Measurements from ENCODE around the gene FAM78B. TPM values are rescaled to one million over a fixed set of nuclear protein-coding genes. Genes with fewer than 3 reads are reported as not detected.

Gene FAM78B
- total and polyA plus RNA-seq, 10 of the 15 experiments (the other 5 are each of a cell fraction or from before 2014, with no cell fraction given), result 0.10 to 4.9 (median 1.6) TPM

GRCh38 chr1:166189126-166189525, 22.3 kb upstream of the FAM78B start (continued):
- no peak for TF ChIP-seq SREBF1 (IDR thresholded peaks at IDR 0.05; ENCODE audit: low read length)
- TF ChIP-seq JUND (IDR thresholded peaks at IDR 0.05; ENCODE audit: low read depth, low read length), result no peak
- no peak for TF ChIP-seq BMI1 (IDR thresholded peaks at IDR 0.05; ENCODE audit: borderline replicate concordance)

GRCh38 chr1:166185526-166185925, 18.7 kb upstream of the FAM78B start:
- Histone ChIP-seq H3K79me2 (ENCODE audit: control insufficient read depth, insufficient read depth, low read length) (no peaks in the 10 kb centered on the region), H3K4me3 (no peak overlapping the region), H3K9ac (ENCODE audit: control insufficient read depth, insufficient read depth, low read length) (no peak overlapping the region), H3K27me3 (replicated peaks in 1 of 2; ENCODE audit: control insufficient read depth in 2 of 2, insufficient read depth in 2 of 2, low read length in 1 of 2) (no peaks in the 10 kb centered on the region), H4K20me1 (ENCODE audit: control insufficient read depth, insufficient read depth) (no peaks in the 10 kb centered on the region), H2AFZ (ENCODE audit: control insufficient read depth, low read depth, low read length) (no peak overlapping the region), H3K4me2 (ENCODE audit: control insufficient read depth, insufficient read depth) (no peak overlapping the region), H3K9me3 (replicated peaks; ENCODE audit: control insufficient read depth, insufficient read depth, low read length) (no peaks in the 10 kb centered on the region), H3K4me1 (ENCODE audit: control insufficient read depth, insufficient read depth, low read length) (no peaks in the 10 kb centered on the region), H3K36me3 (ENCODE audit: control insufficient read depth in 2 of 2, insufficient read depth in 2 of 2, low read length in 1 of 2) (no peaks in the 10 kb centered on the region), H3K27ac (ENCODE audit: control insufficient read depth, insufficient read depth) (no peak overlapping the region)
- ChIA-PET RAD21 (ENCODE audit: unreplicated experiment) (no interaction called here), CTCF (no interaction called here), SMC1A (ENCODE audit: uncharacterized antibody, unreplicated experiment) (interaction anchor here (0.9 to 1.1 kb wide), 2 partner anchors 18 to 74 kb away, joined by 3 read pairs; no protein-coding TSS in a partner anchor), POLR2A (no interaction called here)
- FAIRE-seq, result no peak
- no peak for DNase-seq (ENCODE audit: low read depth, low spot score)
- no peak for ATAC-seq
- intact Hi-C loops (cut with micrococcal nuclease; ENCODE audit: unreplicated experiment) (no loop called here), in situ Hi-C loops (cut with MboI) (no loop called here)
- 33% methylated on average over 4 of the region's 4 CpGs for WGBS (ENCODE audit: insufficient coverage, insufficient replicate concordance, low lambda C conversion rate, missing lambda C conversion rate)
- no TSS peak for BruUV-seq (replicated peaks)
- TF ChIP-seq MEF2B (IDR thresholded peaks at IDR 0.05; ENCODE audit: partially characterized antibody, poor library complexity, severe bottlenecking) (no peak), FOXK2 (IDR thresholded peaks at IDR 0.05) (no peak), TCF12 (IDR thresholded peaks at IDR 0.05; ENCODE audit: low read depth, low read length) (no peak), ZNF24 (IDR thresholded peaks at IDR 0.05) (no peak), USF2 (IDR thresholded peaks at IDR 0.05; ENCODE audit: borderline replicate concordance, low read depth, low read length) (no peak), SPI1 (IDR thresholded peaks at IDR 0.05; ENCODE audit: borderline replicate concordance, insufficient read depth, low read depth, low read length) (no peak), ZBTB40 (IDR thresholded peaks at IDR 0.05; ENCODE audit: borderline replicate concordance) (no peak), MEF2A (IDR thresholded peaks at IDR 0.05; ENCODE audit: insufficient read depth, low read depth, low read length) (no peak), RELA (IDR thresholded peaks at IDR 0.05; ENCODE audit: borderline replicate concordance, partially characterized antibody) (no peak), MTA2 (IDR thresholded peaks at IDR 0.05; ENCODE audit: low read depth) (no peak), STAT3 (IDR thresholded peaks at IDR 0.05; ENCODE audit: low read depth, low read length) (no peak), HDAC6 (IDR thresholded peaks at IDR 0.05; ENCODE audit: unreplicated experiment) (no peak), CREB1 (IDR thresholded peaks at IDR 0.05; ENCODE audit: low read depth) (no peak), JUNB (IDR thresholded peaks at IDR 0.05) (no peak), NBN (IDR thresholded peaks at IDR 0.05) (no peak), CTCF (IDR thresholded peaks at IDR 0.05 in 2 of 3, conservative IDR thresholded peaks at IDR 0.05 in 1 of 3; ENCODE audit: control insufficient read depth in 2 of 3, extremely low read depth in 1 of 3, insufficient read depth in 1 of 3, low read depth in 3 of 3, low read length in 3 of 3) (no peak)

Measured in GM12878 (cell line).